Nephron (organoid): ENCODE measurements around the gene CORO2A.

Experiments used
- H3K27ac Mint-ChIP-seq, 3 experiments: 2 replicates each; pipeline ENCODE4 v1.8.0; 2020; ENCODE audit warnings: mixed read lengths in 3 of 3, mild to moderate bottlenecking in 2 of 3, moderate library complexity in 1 of 3
- H3K27me3 Mint-ChIP-seq: 2 replicates; pipeline ENCODE4 v1.8.0; 2021; ENCODE audit warnings: low read depth, mild to moderate bottlenecking, moderate library complexity, mixed read lengths
- H3K36me3 Mint-ChIP-seq: 2 replicates; pipeline ENCODE4 v1.8.0; 2020; ENCODE audit warnings: low read depth, mixed read lengths
- H3K4me1 Mint-ChIP-seq: 2 replicates; pipeline ENCODE4 v1.8.0; 2020; ENCODE audit warnings: mixed read lengths
- H3K4me3 Mint-ChIP-seq, 3 experiments: 2 replicates each; pipeline ENCODE4 v1.8.0; 2020; ENCODE audit warnings: mild to moderate bottlenecking in 3 of 3, mixed read lengths in 3 of 3, moderate library complexity in 2 of 3
- H3K9me3 Mint-ChIP-seq: 2 replicates; pipeline ENCODE4 v1.8.0; 2020; ENCODE audit warnings: mixed read lengths
- CTCF ChIP-seq, 3 experiments: fragments of 200-600 bp; sonication (generic); IDR thresholded peaks; one replicate each; pipeline ENCODE4 v1.5.0; 2021; ENCODE audit warnings: antibody characterized with exemption in 3 of 3; ENCODE audit not compliant: unreplicated experiment in 3 of 3

The CORO2A gene

GRCh38 chr9:98171176-98171925 lies 21.1 kb downstream of the CORO2A start:
- no peak for TF ChIP-seq CTCF (IDR thresholded peaks at IDR 0.05; ENCODE audit: unreplicated experiment in 3 of 3)
- peaks cover 23% of the 10 kb centered on the region for H3K27me3 Mint-ChIP-seq
- peak overlapping the region in 1 of 3 experiments; percentile 20 for H3K4me3 Mint-ChIP-seq
- no peaks in the 10 kb centered on the region for H3K9me3 Mint-ChIP-seq
- no peaks in the 10 kb centered on the region for H3K36me3 Mint-ChIP-seq
- peaks cover 9% of the 10 kb centered on the region for H3K4me1 Mint-ChIP-seq
- peak overlapping the region in 1 of 3 experiments; percentile 72 for H3K27ac Mint-ChIP-seq

DNA sequence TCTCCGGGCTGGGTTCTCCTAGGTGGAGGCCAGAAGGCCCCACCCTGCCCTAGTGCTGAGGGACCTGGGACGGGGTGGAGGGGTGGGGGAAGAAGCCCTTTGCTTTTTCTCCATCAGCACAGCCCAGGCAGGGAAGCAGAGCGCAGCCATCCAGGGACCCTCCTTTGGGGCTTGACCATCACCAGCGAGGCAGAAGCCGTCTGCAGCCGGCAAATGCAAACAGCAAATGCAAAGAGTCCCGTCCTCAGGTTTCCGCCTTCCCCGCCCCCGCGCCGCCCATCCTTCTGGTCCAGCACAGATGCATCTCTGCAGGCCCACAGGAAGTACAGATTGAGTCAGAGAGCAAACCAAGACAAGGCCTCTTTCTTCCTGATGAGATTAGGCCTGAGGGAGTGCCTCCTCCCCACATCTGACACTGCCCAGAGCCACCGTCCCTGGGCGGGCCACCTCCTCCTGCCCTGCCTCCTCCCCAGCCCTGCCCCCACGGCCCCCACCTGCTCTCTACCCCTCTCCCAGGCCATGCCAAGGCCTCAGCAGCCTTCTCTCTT lies 23.4 kb downstream of the CORO2A start:
- H3K4me3 Mint-ChIP-seq = no peak overlapping the region
- peaks cover 18% of the 10 kb centered on the region for H3K27me3 Mint-ChIP-seq
- peaks cover 9% of the 10 kb centered on the region for H3K4me1 Mint-ChIP-seq
- TF ChIP-seq CTCF (IDR thresholded peaks at IDR 0.05; ENCODE audit: unreplicated experiment in 3 of 3) = no peak
- no peaks in the 10 kb centered on the region for H3K36me3 Mint-ChIP-seq
- no peaks in the 10 kb centered on the region for H3K9me3 Mint-ChIP-seq
- H3K27ac Mint-ChIP-seq = peak overlapping the region in 1 of 3 experiments; percentile 48

DNA sequence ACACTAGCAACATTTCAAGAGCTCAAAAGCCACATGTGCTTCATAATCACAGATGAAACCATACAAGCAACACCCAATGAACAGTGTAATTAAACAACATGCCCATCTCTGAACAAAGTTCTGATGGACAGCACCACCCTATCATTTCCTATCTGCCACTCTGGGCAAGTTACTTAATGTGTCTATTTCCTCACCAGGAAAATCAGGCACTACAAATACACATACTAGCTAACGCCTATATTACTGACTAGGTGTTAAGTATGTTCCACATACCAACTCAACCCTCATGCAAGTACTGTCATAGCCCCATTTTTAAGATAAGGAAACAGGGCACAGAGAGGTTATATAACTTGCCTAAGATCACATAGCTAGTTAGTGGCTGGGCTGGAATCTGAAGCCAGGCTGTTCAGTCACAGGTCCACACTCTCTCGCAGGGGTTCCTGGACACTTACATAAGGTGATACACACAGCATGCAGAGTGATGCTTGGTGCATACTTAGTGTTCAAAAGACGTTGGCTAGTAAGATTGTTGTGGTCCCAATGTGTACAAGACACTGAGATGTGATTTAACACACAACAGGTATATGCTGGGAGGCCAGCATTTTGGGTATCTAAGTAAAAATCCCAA lies 24.2 kb downstream of the CORO2A start:
- Mint-ChIP-seq H3K36me3 (no peaks in the 10 kb centered on the region), H3K27ac (no peak overlapping the region), H3K4me3 (no peak overlapping the region), H3K27me3 (peaks cover 18% of the 10 kb centered on the region), H3K4me1 (peaks cover 9% of the 10 kb centered on the region), H3K9me3 (no peaks in the 10 kb centered on the region)
- TF ChIP-seq CTCF (IDR thresholded peaks at IDR 0.05; ENCODE audit: unreplicated experiment in 3 of 3) = no peak

GRCh38 chr9:98164912-98165311 lies 27.5 kb downstream of the CORO2A start:
- Mint-ChIP-seq H3K4me1 (no peaks in the 10 kb centered on the region), H3K27me3 (peaks cover 10% of the 10 kb centered on the region), H3K36me3 (no peaks in the 10 kb centered on the region), H3K27ac (no peak overlapping the region), H3K4me3 (no peak overlapping the region), H3K9me3 (no peaks in the 10 kb centered on the region)
- TF ChIP-seq CTCF (IDR thresholded peaks at IDR 0.05; ENCODE audit: unreplicated experiment in 3 of 3) = no peak

- Mint-ChIP-seq H3K9me3 (no peaks in the 10 kb centered on the region), H3K4me3 (no peak overlapping the region), H3K27ac (no peak overlapping the region), H3K36me3 (no peaks in the 10 kb centered on the region), H3K4me1 (no peaks in the 10 kb centered on the region), H3K27me3 (peaks cover 13% of the 10 kb centered on the region)
- no peak for TF ChIP-seq CTCF (IDR thresholded peaks at IDR 0.05; ENCODE audit: unreplicated experiment in 3 of 3)
Observed at GRCh38 chr9:98162613-98163012, 29.8 kb downstream of the CORO2A start.
